Activated T-cell treated with anti-CD3 and anti-CD28 coated beads, Interleukin-2, amount 50 U/mL, for 24 hours (primary cell): ENCODE measurements around the gene DDX25.
A peak's percentile ranks its signal among the peaks of the same experiment; 100 is the strongest.

Experiments used
- DNase-seq: peaks from one replicate; pipeline ENCODE4 v3.0.0-alpha.2; 2020
- H3K27ac Mint-ChIP-seq: 2 replicates; pipeline ENCODE4 v1.8.0; 2020; ENCODE audit warnings: mild to moderate bottlenecking, mixed read lengths
- H3K27me3 Mint-ChIP-seq: 2 replicates; pipeline ENCODE4 v1.8.0; 2020; ENCODE audit warnings: mixed read lengths
- H3K36me3 Mint-ChIP-seq: 2 replicates; pipeline ENCODE4 v1.8.0; 2020; ENCODE audit warnings: low read depth, mixed read lengths
- H3K4me1 Mint-ChIP-seq: 2 replicates; pipeline ENCODE4 v1.8.0; 2020; ENCODE audit warnings: low read depth, mixed read lengths
- H3K4me3 Mint-ChIP-seq: 2 replicates; pipeline ENCODE4 v1.8.0; 2020; ENCODE audit warnings: mild to moderate bottlenecking, moderate library complexity, mixed read lengths
- H3K9me3 Mint-ChIP-seq: 2 replicates; pipeline ENCODE4 v1.8.0; 2020; ENCODE audit warnings: mixed read lengths

The DDX25 gene

DNA sequence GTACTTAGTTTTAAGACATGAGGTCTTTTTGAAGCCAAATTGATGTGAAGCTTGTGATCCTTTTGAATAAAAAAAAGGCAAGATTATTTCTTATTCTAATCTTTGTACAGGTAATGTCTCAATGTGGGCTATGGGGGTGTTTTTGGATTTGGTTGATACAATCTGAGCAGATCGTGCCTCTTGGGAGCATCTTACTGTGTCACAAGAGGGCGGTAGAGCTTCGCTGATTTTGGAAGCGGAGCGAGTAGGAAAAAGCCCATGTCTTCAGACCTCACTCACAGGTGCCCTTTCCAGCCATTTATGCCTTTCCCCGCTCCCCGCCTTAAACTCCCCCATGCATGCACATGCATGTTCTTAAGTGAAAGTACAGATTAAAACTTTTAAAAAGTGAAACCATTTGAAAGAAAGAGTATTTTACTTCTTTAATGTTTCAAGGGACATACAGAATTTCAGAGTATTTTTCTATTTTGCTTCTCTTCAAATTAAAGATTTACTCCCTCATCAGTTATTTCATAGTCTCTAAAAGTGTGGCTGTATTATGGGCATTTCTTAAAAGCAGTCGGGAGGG, 18.8 kb downstream of the DDX25 start:
- Mint-ChIP-seq H3K9me3 (no peaks in the 10 kb centered on the region), H3K36me3 (no peaks in the 10 kb centered on the region), H3K27ac (no peak overlapping the region), H3K27me3 (peaks cover 22% of the 10 kb centered on the region), H3K4me3 (no peak overlapping the region), H3K4me1 (no peaks in the 10 kb centered on the region)
- peak; percentile 59 for DNase-seq

DNA sequence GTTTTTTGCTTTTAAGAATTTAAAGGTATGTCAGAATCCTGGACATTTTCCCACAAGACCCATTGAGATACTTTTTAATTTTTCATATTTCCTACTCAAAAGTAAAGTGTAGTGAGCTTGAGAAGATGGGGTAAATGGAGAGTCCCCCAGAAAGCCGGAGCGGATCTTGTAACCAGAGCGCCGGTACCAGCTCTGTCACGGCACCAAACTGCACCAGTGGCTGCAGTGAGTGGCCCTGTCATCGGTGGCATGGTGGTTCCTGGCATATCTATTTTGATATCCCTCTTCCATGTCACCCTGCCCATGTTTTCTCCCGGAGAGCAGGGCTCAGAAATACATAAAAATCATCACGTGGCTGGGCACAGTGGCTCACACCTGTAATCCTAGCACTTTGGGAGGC, 19.3 kb downstream of the DDX25 start:
- no peaks in the 10 kb centered on the region for H3K9me3 Mint-ChIP-seq
- DNase-seq = no peak
- H3K4me3 Mint-ChIP-seq = no peak overlapping the region
- H3K27ac Mint-ChIP-seq = no peak overlapping the region
- H3K27me3 Mint-ChIP-seq = peaks cover 19% of the 10 kb centered on the region
- H3K36me3 Mint-ChIP-seq = no peaks in the 10 kb centered on the region
- no peaks in the 10 kb centered on the region for H3K4me1 Mint-ChIP-seq

DNA sequence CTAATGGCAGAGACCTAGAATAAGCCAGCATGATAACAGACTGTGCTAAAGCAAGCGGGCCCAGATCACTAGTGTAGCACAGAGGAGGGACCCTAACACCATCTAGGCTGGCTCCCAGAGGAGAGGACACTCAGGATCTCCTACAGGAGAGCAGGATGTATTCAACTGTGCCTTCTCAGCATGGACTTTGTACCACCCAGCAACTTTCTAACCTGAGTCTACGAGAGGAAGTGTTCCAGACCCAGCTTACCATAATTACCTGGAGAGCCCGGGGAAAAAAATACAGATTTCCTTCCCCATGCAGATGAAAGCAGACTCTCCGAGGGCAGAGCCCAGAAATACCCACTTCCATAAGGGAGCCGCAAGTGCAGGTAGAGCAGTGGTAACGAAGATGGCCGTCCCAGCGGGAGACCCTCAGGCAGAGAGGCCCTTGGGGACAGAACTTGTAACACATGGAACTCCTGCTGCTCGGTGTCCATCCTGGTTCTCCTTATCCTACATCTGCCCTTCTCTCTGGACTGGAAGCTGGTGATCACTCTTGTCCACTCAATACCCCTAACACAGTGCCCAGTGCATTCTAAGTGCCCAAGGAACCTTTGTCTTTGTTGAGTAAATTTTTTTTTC, 20.2 kb downstream of the DDX25 start:
- Mint-ChIP-seq H3K36me3 (no peaks in the 10 kb centered on the region), H3K4me3 (no peak overlapping the region), H3K27ac (no peak overlapping the region), H3K4me1 (no peaks in the 10 kb centered on the region), H3K9me3 (no peaks in the 10 kb centered on the region), H3K27me3 (peaks cover 19% of the 10 kb centered on the region)
- DNase-seq = no peak

DNA sequence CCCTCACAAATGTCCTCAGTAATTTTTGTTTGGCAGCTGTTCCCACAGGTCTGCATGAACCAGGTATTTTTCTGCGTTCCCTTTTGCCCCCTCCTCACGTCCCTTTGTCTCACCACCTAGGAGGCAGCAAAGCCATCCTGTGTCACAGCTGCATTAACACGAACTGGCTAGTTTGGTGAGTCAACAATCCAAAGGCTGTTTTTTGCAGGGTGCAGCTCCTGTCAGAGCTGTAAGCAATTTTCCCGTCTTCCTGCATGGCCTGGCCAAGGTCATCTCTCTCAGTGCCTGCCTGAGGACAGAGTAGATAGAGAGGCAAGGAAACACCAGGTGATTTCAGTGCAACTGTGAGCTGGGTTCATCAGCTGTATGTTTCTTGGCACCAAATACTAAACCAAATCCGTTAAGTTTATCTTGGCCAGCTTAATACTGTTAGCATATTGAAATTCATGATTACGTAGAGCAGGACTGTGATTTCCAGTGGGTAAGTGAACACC, 21.0 kb downstream of the DDX25 start:
- H3K4me1 Mint-ChIP-seq = no peaks in the 10 kb centered on the region
- no peaks in the 10 kb centered on the region for H3K36me3 Mint-ChIP-seq
- H3K4me3 Mint-ChIP-seq = no peak overlapping the region

DNA sequence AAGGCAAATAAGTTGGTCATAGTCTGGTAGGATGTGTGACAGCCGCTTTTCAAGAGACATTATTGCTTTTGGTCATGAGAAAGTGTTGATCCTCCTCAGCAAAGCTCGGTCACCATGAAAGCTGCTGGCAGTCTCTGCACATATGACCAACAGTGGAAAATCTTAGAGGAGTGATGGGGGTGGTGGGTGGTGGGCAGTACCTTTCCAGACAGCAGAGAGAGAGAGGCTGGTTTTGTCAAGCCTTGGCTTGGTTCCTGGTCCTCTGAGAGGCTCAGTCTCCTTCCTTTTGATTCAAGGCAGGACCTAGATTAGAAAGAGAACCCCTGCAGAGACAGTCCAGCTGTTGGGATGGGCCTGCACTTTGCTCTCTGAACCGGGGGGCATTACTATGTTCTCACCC, 21.5 kb downstream of the DDX25 start:
- H3K27me3 Mint-ChIP-seq = peaks cover 26% of the 10 kb centered on the region
- no peak overlapping the region for H3K4me3 Mint-ChIP-seq
- no peaks in the 10 kb centered on the region for H3K36me3 Mint-ChIP-seq
- no peaks in the 10 kb centered on the region for H3K9me3 Mint-ChIP-seq
- H3K27ac Mint-ChIP-seq = no peak overlapping the region
- H3K4me1 Mint-ChIP-seq = no peaks in the 10 kb centered on the region
- no peak for DNase-seq

More for the DNA sequence above, 21.0 kb downstream of the DDX25 start:
- Mint-ChIP-seq H3K9me3 (no peaks in the 10 kb centered on the region), H3K27me3 (peaks cover 25% of the 10 kb centered on the region), H3K27ac (no peak overlapping the region)
- DNase-seq = no peak

DNA sequence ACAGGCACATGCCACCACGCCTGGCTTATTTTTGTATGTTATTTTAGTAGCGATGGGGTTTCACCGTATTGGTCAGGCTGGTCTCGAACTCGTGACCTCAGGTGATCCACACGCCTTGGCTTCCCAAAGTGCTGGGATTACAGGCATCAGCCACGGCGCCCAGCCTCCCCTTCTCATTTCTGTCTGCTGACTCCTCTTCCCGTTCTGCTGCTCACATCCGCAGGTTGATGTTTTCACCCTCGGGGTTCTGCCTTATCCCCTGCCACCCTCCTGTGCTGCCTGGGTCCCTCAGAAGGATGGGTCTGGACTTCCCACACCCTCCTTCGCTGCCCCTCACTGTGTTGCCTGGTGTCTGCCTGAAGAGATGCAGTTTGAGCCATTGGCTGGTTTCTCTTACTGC, 22.4 kb downstream of the DDX25 start:
- peaks cover 26% of the 10 kb centered on the region for H3K27me3 Mint-ChIP-seq
- H3K4me1 Mint-ChIP-seq = no peaks in the 10 kb centered on the region
- DNase-seq = no peak
- no peak overlapping the region for H3K4me3 Mint-ChIP-seq
- no peak overlapping the region for H3K27ac Mint-ChIP-seq
- H3K36me3 Mint-ChIP-seq = no peaks in the 10 kb centered on the region
- H3K9me3 Mint-ChIP-seq = no peaks in the 10 kb centered on the region

DNA sequence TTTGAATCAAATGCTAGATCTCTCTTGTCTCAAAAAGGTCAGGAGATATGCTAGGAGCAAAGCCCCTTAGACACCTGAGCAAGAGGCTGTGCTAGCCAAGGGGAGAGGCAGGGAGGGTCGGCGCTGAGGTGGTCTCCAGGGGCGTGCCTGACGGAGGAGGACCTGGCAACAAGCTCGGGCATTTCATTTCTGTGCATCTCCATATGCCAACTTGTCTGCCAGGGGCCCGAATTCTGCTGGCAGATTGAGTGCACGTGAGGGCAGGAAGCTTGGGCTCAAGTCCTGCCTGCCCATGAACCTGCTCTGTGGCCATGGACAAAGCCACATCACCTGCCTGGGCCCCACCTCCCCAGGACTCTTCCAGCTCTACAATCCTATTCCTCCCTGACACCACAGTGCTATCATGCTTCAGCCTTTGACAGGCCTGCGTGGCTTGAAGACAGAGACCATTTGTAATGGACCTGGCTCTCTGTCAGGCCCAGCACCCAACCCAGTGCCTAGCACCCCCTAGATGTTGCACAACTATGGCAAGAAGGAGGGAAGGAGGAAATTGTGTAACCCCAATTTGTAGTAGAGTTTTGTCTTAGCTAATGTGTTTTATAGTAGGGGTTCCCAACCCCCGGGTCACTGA, 25.3 kb downstream of the DDX25 start:
- DNase-seq = no peak
- no peaks in the 10 kb centered on the region for H3K9me3 Mint-ChIP-seq
- H3K36me3 Mint-ChIP-seq = no peaks in the 10 kb centered on the region
- H3K27me3 Mint-ChIP-seq = peaks cover 24% of the 10 kb centered on the region
- no peak overlapping the region for H3K27ac Mint-ChIP-seq
- H3K4me3 Mint-ChIP-seq = no peak overlapping the region
- peaks cover 9% of the 10 kb centered on the region for H3K4me1 Mint-ChIP-seq

DNA sequence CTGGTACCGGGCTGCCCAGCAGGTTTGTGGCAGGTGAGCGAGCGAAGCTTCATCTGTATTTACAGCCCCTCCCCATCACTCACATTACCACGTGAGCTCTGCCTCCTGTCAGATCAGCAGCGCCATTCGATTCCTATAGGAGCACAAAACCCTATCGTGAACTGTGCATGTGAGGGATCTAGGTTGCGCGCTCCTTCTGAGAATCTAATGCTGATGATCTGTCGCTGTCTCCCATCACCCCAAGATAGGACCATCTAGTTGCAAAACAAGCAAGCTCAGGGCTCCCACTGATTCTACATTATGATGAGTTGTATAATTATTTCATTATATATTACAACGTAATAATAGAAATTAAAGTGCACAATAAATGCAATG, 25.8 kb downstream of the DDX25 start:
- Mint-ChIP-seq H3K4me1 (peaks cover 9% of the 10 kb centered on the region), H3K9me3 (no peaks in the 10 kb centered on the region), H3K27me3 (peaks cover 24% of the 10 kb centered on the region), H3K27ac (no peak overlapping the region), H3K4me3 (no peak overlapping the region), H3K36me3 (no peaks in the 10 kb centered on the region)
- no peak for DNase-seq

DNA sequence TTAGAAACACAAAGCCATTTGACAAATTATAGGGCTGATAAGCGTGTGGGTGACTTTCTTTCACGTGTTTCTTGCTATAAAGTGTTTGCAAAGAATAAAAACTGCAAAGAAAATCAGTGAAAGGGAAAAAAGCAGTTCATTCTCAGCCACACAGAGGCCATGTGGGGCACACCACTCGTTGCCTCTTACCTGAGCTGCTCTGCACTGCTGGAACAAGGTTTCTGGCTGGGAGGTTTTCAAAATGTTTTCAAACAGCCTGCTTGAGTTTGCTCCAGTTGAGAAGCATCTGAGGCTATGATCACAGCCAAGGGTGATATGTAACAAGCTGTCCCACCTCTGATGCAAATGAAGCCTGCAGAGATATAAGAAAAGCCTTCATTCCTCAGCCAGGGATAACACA, 26.8 kb downstream of the DDX25 start:
- Mint-ChIP-seq H3K4me1 (peaks cover 9% of the 10 kb centered on the region), H3K9me3 (no peaks in the 10 kb centered on the region), H3K27ac (no peak overlapping the region), H3K4me3 (no peak overlapping the region), H3K36me3 (no peaks in the 10 kb centered on the region), H3K27me3 (peaks cover 22% of the 10 kb centered on the region)
- no peak for DNase-seq

DNA sequence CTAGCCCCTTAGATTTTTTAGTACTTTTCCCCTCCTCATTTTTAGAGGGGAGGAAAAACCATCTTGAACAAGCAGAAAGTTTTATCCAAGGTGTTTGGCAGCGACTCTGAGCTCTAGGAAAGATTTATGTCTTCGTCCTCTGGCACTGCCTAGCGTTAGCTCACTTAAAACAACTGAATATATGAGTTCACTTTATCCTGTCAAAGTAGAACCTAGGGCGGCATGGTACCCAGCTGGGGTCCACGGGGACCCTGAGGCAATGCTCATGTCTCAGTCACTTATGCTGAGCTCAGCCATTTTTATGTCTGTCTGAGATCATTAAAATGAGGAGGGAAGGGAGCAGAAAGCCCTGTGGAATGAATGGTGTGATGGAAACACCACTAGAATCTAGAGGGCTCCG, 27.4 kb downstream of the DDX25 start:
- H3K4me1 Mint-ChIP-seq = peaks cover 9% of the 10 kb centered on the region
- no peaks in the 10 kb centered on the region for H3K9me3 Mint-ChIP-seq
- H3K4me3 Mint-ChIP-seq = no peak overlapping the region

DNA sequence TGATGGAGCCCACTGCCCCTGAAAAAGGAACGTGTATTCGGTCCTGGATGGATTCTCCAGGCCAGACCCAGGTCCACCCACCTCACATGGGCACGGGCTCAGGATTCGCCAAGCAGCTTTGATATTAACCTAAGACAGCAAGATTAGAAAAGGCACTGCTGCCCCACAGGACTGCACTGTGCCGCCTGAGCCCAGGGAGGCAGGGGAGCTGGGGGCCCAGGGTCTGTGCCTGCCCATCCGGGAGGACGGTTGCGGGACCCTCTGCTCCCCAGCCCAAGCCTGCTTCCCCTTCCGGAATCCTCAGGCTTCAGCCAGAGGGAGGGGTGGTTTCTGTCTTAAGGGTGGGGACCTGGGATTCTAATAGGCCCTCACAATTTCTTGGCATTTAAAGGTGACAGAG, 28.0 kb downstream of the DDX25 start:
- H3K27me3 Mint-ChIP-seq = peaks cover 17% of the 10 kb centered on the region
- no peaks in the 10 kb centered on the region for H3K9me3 Mint-ChIP-seq
- no peak overlapping the region for H3K4me3 Mint-ChIP-seq
- H3K27ac Mint-ChIP-seq = no peak overlapping the region
- no peaks in the 10 kb centered on the region for H3K36me3 Mint-ChIP-seq
- peaks cover 9% of the 10 kb centered on the region for H3K4me1 Mint-ChIP-seq
- no peak for DNase-seq

More for the DNA sequence above, 27.4 kb downstream of the DDX25 start:
- DNase-seq = no peak
- no peaks in the 10 kb centered on the region for H3K36me3 Mint-ChIP-seq
- peaks cover 20% of the 10 kb centered on the region for H3K27me3 Mint-ChIP-seq
- no peak overlapping the region for H3K27ac Mint-ChIP-seq

DNA sequence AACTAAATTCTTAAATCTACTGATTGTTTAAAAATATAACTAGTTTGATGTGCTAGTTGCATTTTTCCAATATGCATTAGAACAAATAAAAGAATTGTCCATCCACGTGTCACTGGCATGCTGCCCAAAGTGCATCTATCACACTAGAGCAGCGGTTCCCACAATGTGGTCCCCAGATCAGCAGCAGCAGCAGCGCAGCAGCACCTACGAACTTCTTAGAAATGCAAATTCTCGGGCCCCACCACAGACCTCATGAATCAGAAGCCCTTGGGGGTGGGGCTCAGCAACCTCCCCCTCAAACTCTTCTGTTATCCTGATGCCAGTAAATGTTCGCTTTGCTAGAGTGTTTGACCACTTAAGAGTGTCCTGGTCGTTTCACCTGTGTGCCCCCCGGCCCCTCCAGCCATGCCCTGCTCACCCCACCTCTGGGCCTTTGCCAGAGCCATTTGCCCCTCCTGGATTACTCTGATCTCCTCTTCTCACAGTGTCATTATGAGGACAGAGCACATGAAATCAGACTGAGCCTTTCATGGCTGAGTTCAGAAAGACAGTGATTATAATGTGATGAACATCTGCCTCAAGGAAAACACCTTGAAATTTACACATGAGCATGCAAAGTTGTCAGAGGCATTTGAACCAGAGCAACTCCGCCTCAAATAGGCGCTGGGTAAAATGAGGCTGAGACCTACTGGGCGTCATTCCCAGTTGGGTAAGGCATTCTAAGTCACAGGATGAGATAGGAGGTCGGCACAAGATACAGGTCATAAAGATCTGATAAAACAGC, 28.9 kb downstream of the DDX25 start:
- no peaks in the 10 kb centered on the region for H3K9me3 Mint-ChIP-seq
- no peak overlapping the region for H3K4me3 Mint-ChIP-seq
- H3K27ac Mint-ChIP-seq = no peak overlapping the region
- H3K27me3 Mint-ChIP-seq = peaks cover 17% of the 10 kb centered on the region
- DNase-seq = no peak
- peaks cover 9% of the 10 kb centered on the region for H3K4me1 Mint-ChIP-seq
- H3K36me3 Mint-ChIP-seq = no peaks in the 10 kb centered on the region

DNA sequence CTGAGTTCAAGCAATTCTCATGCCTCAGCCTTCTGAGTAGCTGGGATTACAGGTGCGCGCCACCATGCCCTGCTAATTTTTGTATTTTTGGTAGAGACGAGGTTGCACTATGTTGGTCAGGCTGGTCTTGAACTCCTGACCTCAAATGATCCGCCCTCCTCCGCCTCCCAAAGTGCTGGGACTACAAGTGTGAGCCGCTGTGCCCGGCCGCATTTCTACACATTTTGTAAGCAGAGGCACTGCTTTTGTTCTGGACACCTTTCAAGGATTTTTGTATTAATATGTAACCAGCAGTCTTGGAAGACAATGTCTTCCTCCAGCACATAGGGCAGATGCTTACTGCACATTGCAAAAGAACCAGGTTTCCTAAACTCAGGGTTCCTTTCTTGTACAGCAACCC, 30.2 kb downstream of the DDX25 start:
- Mint-ChIP-seq H3K27me3 (peaks cover 14% of the 10 kb centered on the region), H3K36me3 (no peaks in the 10 kb centered on the region), H3K9me3 (no peaks in the 10 kb centered on the region), H3K27ac (no peak overlapping the region), H3K4me1 (peaks cover 13% of the 10 kb centered on the region), H3K4me3 (no peak overlapping the region)
- no peak for DNase-seq

DNA sequence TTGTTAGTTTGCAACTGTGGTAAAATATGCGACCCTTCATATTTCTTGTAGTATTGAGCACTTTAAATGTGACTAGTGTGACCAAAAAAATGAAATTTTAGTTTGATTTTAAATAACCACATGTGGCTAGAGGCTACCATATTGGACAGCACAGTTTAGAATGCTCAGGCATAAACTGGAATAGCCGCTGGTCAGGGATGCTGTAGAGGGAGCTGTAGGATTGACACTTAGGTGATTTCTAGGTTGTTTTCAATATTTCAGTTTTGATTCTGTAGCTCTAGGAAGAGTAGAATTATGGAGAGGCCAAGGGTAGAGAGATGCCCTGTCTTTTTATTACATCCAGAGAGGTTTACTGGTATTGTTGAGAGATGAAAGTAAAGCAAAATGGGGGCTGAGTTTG, 30.7 kb downstream of the DDX25 start:
- H3K27ac Mint-ChIP-seq = no peak overlapping the region
- DNase-seq = no peak
- H3K4me3 Mint-ChIP-seq = no peak overlapping the region
- H3K27me3 Mint-ChIP-seq = peaks cover 9% of the 10 kb centered on the region
- H3K36me3 Mint-ChIP-seq = no peaks in the 10 kb centered on the region
- no peaks in the 10 kb centered on the region for H3K9me3 Mint-ChIP-seq
- peaks cover 13% of the 10 kb centered on the region for H3K4me1 Mint-ChIP-seq
